Lower leg skin (tissue), 4 donors: Measurements from ENCODE around the gene UPF3A. TPM values are rescaled to one million over a fixed set of nuclear protein-coding genes. Genes with fewer than 3 reads are reported as not detected.

Experiments used
- DNase-seq, 2 donors: peaks; one replicate each; pipeline ENCODE4 v3.0.0-alpha.2; 2019; ENCODE audit warnings: low spot score in 2 of 2
- H3K4me3 ChIP-seq: fragments of 200-600 bp; sonication (generic); 2 replicates; pipeline ENCODE4 v1.5.1; 2017; ENCODE audit warnings: mild to moderate bottlenecking, low read depth; ENCODE audit not compliant: poor library complexity, severe bottlenecking
- POLR2A ChIP-seq, 2 donors: fragments of 450-650 bp; IDR thresholded peaks; one replicate each; pipeline ENCODE4 v1.6.1; 2016 to 2017; ENCODE audit warnings: antibody characterized with exemption in 2 of 2, mild to moderate bottlenecking in 1 of 2, moderate library complexity in 1 of 2
- WGBS, 2 donors: methylation state at CpG; one replicate each; pipeline ENCODE4 v1.1.5; 2018; 5-methylcytosine and 5-hydroxymethylcytosine counted together
- intact Hi-C: fragments of 100-400 bp; cut with DNase I; formaldehyde crosslinking; loops from one replicate; pipeline ENCODE4 v1.15.0; 2023; ENCODE audit warnings: low total_unique reads
- total RNA-seq, 4 donors: library from RNA; depleted of rRNA; stranded (reverse); fragments of >200 nt; gene quantifications; one replicate each; pipeline ENCODE4 v1.1.0, GENCODE V29; 2016
- TF ChIP-seq, protein P1 (sequence below), 3 donors: fragments of 450-650 bp; IDR thresholded peaks; one replicate each; pipeline ENCODE4 v1.5.1; 2016; ENCODE audit warnings: antibody characterized with exemption in 3 of 3, mild to moderate bottlenecking in 3 of 3, moderate library complexity in 2 of 3

UPF3A gene
- total RNA-seq, 4 donors from 2014 or later, result 20.5 to 33.4 (median 24.6) TPM

DNA sequence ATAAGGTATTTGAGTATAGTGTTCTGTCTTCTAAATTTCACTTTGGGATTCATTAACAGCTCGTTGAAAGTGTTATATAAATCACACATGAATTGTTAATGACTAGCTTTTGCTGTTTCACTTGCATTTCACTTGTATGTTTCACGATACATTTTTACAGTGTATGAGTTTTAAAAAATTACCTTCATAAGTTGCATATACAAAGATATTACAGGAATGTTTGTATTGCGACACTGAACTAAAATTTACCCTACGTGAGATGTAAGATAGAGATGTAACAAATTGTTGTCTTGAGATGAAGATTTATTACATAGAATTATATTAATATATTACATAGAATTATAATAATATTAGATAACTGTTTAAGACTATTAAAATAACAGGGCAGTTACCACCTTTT, 45.2 kb upstream of the UPF3A start:
- no peak for TF ChIP-seq POLR2A (IDR thresholded peaks at IDR 0.05)
- TF ChIP-seq, protein P1, sequence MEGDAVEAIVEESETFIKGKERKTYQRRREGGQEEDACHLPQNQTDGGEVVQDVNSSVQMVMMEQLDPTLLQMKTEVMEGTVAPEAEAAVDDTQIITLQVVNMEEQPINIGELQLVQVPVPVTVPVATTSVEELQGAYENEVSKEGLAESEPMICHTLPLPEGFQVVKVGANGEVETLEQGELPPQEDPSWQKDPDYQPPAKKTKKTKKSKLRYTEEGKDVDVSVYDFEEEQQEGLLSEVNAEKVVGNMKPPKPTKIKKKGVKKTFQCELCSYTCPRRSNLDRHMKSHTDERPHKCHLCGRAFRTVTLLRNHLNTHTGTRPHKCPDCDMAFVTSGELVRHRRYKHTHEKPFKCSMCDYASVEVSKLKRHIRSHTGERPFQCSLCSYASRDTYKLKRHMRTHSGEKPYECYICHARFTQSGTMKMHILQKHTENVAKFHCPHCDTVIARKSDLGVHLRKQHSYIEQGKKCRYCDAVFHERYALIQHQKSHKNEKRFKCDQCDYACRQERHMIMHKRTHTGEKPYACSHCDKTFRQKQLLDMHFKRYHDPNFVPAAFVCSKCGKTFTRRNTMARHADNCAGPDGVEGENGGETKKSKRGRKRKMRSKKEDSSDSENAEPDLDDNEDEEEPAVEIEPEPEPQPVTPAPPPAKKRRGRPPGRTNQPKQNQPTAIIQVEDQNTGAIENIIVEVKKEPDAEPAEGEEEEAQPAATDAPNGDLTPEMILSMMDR (IDR thresholded peaks at IDR 0.05), result no peak
- intact Hi-C loops, result no loop called here
- H3K4me3 ChIP-seq, result no peak overlapping the region
- 56 to 61% methylated on average over 4 of the region's 4 CpGs for WGBS, 2 donors
- no peak for DNase-seq

- no peak for TF ChIP-seq POLR2A (IDR thresholded peaks at IDR 0.05)
- TF ChIP-seq, protein P1 (IDR thresholded peaks at IDR 0.05), result no peak
- 75 to 83% methylated on average over 7 of the region's 7 CpGs for WGBS, 2 donors
- intact Hi-C loops, result no loop called here
- DNase-seq, result no peak
- H3K4me3 ChIP-seq, result no peak overlapping the region
Observed at GRCh38 chr13:114237415-114238112, 43.8 kb upstream of the UPF3A start.

GRCh38 chr13:114241918-114242317, 39.5 kb upstream of the UPF3A start:
- WGBS, 2 donors, result 89 to 94% methylated on average over 6 of the region's 6 CpGs
- intact Hi-C loops, result no loop called here
- DNase-seq, result no peak
- no peak for TF ChIP-seq POLR2A (IDR thresholded peaks at IDR 0.05)
- TF ChIP-seq, protein P1 (IDR thresholded peaks at IDR 0.05), result no peak
- no peak overlapping the region for H3K4me3 ChIP-seq

- 91 to 94% methylated on average over 3 of the region's 3 CpGs for WGBS, 2 donors
- no peak overlapping the region for H3K4me3 ChIP-seq
- intact Hi-C loops, result no loop called here
- DNase-seq, result no peak
- TF ChIP-seq, protein P1 (IDR thresholded peaks at IDR 0.05), result no peak
- no peak for TF ChIP-seq POLR2A (IDR thresholded peaks at IDR 0.05)
Observed at GRCh38 chr13:114243971-114244370, 37.4 kb upstream of the UPF3A start.

DNA sequence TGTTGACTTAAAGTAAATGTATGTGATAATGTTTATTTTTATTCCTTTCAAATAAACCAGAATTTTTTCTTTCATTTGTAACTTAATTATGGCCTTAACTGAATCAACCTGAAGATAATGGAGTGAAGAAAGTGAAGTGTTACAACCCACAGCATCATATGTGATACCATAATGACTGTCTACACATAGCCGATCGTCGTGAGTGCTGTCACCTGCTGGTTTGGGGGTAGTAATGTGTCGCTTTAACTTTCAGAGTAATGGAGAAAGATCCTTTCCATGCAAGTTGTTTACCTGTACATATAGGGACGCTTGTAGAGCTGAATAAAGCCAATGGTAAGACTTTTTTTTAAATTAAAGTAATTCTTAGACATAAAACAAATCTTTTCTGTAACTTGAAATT, 36.8 kb upstream of the UPF3A start:
- WGBS, 2 donors, result 85 to 87% methylated on average over 5 of the region's 5 CpGs
- H3K4me3 ChIP-seq, result no peak overlapping the region
- no peak for TF ChIP-seq POLR2A (IDR thresholded peaks at IDR 0.05)
- TF ChIP-seq, protein P1 (IDR thresholded peaks at IDR 0.05), result no peak
- no peak for DNase-seq
- intact Hi-C loops, result no loop called here

DNA sequence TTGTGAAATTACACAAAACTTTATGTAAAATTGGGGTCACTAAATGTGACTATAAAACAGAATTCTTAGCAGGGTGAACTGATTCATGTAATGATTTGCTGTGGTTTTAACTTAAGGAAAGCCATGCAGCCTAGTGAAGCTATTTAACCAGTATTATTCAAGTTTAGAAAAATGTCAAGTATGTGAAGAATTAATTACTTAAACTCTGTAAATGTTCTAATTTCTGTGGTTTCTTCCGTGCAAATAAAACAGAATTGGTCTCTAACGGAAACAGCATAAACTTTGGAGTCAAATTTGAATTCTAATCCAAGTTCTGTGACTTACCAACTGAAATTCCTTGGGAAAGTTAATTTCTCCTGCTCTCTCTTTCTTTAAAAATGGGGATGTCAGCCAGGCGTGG, 33.4 kb upstream of the UPF3A start:
- intact Hi-C loops, result no loop called here
- no peak for TF ChIP-seq POLR2A (IDR thresholded peaks at IDR 0.05)
- TF ChIP-seq, protein P1 (IDR thresholded peaks at IDR 0.05), result no peak
- no peak for DNase-seq
- no peak overlapping the region for H3K4me3 ChIP-seq
- 84 to 85% methylated on average over 3 of the region's 3 CpGs for WGBS, 2 donors
